ENCODE measurements around the gene KYAT1.
"Not testable (repeated sequence)": the region's sequence is repeated elsewhere in the genome, so short reads cannot be mapped to it uniquely, and the experiment has no call there.

Gene KYAT1

DNA sequence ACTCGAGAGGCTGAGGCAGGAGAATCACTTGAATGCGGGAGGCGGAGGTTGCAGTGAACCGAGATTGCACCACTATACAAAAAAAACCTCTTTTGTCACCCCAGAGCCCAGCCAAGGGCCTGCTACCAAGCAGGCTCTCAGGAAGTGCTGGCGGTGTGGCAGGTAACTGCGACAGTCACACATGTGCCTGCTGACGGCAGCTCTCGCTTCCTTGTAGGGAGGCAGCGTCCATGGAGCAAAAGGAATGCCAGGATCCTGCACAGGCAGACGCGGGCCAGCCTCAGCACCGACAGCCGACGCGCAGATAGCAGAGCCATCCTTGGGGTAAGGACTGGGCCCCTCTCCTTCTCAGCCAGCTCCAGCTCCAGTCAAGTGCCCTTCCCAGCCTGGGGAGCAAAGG, 4.0 kb upstream of the KYAT1 start:
- DNase-seq (ENCODE audit: low read depth, low spot score): no peak

- no peak for DNase-seq (ENCODE audit: low read depth, low spot score)
Observed at GRCh38 chr9:128885376-128885775, 3.6 kb upstream of the KYAT1 start.

DNA sequence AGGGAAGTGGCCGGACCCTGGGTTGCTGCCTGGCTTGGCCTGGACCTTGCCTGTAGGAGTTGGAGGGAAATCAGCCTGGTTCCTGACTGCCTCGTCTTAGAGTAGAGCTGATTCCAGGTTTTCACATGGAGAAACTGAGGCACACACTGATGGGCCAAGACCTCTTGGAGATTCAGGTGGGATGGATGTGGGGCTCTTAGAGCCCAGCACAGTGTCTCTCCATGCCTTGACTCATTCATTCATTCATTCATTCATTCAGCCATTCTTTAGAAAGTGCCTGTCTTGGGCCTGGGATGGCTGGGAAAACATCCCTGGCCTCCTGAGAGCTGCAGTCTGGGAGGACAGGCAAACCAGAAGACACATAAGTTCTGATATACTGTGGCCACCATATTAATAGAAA, 2.4 kb upstream of the KYAT1 start:
- DNase-seq (ENCODE audit: low read depth, low spot score): no peak

DNA sequence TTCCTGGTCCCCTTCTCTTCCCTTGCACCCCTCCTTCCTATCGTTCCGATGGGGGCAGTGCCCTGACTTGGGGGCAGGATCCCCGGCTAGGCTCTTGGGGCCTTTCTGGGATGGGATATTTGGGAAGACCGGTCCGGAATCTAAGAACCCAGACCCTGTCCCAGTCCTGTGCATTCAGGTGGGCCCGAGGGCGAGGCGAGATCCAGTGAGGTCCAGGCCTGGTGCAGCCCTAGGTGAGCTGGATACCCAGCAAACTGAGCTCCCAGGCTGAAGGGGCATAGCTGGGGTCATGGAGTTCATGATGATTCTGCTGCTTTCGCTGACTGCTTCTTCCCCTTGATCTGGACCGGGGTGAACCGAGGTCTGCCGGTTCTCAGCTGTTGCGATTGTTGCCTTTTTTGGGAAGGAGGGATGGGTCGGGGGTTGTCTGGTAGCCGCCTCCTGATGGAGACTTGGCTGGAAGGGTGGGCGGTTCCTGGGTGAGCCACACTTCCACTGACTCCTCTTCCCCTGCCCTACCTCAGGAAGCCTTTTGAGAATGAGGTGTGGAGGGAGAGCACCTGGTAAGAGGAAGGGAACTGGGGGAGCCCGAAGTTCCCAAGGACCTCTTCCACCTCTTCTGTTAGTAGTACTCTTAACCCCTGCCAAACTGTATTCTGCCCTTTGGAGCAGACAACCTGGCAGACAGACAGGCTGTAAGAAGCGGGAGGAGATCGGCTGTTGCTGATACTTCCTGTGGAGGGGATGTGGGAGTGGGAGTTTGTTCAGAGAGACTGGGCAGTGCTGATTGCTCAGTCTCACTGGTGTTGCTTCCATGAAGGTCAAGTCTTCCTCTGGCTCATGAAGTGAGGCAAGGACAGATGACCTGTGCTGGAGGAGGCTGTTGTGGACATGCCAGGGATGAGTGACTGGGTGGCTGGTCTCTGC, 1.2 kb upstream of the KYAT1 start:
- DNase-seq (ENCODE audit: low read depth, low spot score): no peak

DNA sequence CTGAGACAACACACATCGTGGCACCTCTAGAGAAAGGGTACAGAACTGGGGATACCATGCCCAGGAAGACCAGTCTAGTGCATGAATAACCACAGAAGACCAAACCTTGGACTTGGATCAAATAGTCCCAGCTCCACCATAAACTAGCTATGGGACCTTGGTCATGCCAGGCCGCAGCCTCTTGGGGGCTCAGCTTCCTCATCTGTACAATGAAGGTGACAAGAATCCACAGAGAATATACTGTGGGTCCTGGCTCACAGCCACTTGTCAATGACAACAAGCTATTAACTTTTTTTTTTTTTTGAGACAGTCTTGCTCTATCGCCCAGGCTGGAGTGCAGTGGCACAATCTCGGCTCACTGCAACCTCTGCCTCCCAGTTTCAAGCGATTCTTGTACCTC, 3.9 kb downstream of the KYAT1 start:
- no peak for DNase-seq (ENCODE audit: low read depth, low spot score)

DNA sequence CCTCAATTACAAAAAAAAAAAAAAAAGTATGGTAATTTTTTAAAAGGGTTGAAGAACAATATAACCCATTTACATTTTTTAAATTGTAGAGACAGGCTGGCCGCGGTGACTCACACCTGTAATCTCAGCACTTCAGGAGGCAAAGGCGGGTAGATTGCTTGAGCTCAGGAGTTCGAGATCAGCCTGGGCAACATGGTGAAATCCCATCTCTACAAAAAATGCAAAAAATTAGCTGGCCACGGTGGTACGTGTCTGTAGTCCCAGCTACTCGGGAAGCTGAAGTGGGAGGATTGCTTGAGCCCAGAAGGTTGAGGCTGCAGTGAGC, 10.8 kb downstream of the KYAT1 start:
- not testable (repeated sequence) for DNase-seq (ENCODE audit: low read depth, low spot score)

GRCh38 chr9:128870128-128870940, 11.4 kb downstream of the KYAT1 start:
- no peak for DNase-seq (ENCODE audit: low read depth, low spot score)

DNA sequence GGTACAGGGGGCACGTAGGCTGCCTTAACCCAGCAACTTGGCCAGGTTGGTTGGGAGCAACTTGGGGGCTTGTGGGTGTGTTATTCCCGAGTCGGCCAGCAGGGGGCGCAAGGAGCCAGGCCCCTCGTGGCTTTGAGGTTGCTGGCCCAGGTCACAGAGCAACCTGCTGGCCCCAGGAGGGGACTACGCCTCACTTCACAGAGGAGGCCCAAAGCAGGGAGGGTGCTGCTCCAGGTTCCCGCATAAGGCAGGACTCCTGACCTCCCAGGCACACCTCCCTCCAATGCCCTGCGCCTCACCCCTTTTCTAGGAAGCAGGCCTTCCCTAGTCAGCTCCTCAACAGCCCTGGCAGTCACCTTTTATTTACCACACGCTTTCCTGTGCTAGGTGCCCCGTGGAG, 18.1 kb downstream of the KYAT1 start:
- peak; percentile 75 for DNase-seq (ENCODE audit: low read depth, low spot score)

- no peak for DNase-seq (ENCODE audit: low read depth, low spot score)
Observed at GRCh38 chr9:128862401-128862851, 19.3 kb downstream of the KYAT1 start.

DNA sequence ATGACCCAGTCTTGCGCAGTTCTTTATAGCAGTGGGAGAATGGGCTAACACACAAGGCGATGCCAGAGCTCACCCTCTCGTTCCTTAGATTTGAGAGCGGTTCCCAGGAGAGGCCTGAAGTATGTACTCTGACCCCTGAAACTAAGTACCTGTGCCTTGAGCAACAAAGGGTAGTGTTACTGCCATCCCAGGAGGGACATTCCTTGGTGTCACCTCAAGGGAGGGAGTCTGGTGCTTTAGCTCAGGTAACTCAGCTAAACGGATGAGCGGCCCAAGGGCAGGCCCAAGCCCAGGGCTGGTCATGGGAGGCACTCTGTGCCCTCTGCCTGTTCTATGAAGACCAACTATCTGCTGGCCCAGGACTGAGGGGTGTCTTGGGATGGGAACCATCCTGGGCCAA, 20.2 kb downstream of the KYAT1 start:
- no peak for DNase-seq (ENCODE audit: low read depth, low spot score)

DNA sequence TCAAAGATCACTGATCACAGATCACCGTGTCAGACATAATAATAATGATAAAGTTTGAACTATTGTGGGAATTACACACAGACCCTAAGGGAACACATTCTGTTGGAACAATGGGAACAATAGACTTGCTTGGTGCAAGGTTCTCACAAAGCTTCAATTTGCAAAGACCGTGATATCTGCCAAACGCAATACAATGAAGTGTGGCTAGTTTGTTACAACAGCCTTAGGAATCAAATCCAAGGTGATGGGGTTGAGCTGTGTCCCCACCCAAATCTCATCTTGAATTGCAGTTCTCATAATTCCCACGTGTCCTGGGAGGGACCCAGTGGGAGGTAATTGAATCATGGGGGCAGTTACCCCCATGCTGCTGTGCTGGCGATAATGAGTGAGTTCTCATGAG, 20.8 kb downstream of the KYAT1 start:
- no peak for DNase-seq (ENCODE audit: low read depth, low spot score)

DNA sequence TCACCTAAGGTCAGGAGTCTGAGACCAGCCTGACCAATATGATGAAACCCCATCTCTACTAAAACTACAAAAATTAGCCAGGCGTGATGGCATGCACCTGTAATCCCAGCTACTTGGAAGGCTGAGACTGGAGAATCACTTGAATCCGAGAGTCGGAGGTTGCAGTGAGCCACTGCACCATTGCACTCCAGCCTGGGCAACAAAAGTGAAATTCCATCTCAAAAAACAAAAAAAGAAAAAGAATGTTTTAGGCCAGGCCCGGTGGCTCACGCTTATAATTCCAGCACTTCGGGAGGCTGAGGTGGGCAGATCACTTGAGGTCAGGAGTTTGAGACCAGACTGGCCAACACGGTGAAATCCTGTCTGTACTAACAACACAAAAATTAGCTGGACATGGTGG, 23.3 kb downstream of the KYAT1 start:
- DNase-seq (ENCODE audit: low read depth, low spot score): not testable (repeated sequence)

DNA sequence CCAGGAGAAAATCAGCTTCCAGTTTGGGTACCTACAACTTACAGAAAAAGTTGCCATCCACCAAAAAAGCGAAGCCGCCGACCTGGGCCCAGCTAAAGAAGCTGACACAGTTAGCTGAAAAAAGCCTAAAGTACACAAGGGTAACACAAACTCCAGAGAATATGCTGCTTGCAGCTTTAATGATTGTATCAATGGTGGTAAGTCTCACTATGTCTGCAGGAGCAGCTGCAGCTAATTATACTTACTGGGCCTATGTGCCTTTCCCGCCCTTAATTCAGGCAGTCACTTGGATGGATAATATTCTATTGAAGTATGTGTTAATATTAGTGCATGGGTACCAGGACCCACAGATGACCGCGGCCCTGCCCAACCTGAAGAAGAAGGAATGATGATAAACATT, 27.3 kb downstream of the KYAT1 start:
- DNase-seq (ENCODE audit: low read depth, low spot score): not testable (repeated sequence)

DNA sequence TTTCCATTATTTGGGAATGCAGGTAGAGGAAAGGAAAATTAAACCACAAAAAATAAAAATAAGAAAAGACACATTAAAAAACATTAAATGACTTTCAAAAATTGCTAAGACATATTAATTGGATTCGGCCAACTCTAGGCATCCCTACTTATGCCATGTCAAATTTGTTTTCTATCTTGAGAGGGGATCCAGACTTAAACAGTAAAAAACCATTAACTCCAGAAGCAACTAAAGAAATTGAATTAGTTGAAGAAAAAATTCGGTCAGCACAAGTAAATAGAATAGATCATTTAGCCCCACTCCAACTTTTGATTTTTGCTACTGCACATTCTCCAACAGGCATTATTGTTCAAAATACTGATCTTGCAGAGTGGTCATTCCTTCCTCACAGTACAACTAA, 29.1 kb downstream of the KYAT1 start:
- DNase-seq (ENCODE audit: low read depth, low spot score): not testable (repeated sequence)

DNA sequence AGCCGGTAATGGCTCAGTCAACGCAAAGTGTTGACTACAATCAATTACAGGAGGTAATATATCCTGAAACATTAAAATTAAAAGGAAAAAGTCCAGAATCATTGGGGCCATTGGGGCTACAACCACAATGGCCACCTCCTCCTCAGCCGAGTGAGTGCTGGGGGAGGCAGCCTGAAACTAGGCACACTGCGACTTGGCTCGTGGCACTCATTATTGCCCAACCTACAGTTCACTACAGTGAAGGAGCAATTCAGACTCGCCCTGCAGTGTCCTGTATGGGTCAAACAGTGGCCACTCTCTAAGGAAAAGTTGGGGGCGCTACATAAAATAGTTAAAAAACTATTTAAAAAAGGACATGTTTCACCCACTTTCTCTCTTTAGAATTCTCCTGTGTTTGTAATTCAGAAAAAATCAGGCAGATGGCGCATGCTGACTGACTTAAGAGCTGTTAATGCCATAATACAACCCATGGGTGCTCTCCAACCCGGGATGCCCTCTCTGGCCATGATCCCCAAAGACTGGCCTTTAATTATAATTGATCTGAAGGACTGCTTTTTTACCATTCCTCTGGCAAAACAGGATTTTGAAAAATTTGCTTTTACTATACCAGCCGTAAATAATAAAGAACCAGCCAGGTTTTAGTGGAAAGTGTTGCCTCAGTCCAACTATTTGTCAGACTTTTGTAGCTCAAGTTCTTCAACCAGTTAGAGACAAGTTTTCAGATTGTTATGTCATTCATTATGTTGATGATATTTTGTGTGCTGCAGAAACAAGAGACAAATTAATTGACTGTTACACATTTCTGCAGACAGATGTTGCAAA, 29.8 kb downstream of the KYAT1 start:
- DNase-seq (ENCODE audit: low read depth, low spot score): not testable (repeated sequence)

DNA sequence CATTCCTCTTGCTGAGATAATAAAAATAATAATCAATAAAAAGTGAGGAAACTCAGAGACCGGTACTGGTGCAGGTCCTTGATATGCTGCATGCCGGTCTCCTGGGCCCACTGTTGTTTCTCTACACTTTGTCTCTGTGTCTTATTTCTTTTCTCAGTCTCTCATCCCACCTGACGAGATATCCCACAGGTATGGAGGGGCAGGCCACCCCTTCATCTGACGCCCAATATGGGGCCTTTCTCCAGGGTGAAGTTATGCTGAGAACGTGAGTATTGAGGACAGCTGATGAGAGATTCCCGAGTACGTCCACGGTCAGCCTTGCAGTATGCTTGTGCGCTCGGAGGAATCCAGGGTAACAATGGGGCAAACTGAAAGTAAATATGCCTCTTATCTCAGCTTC, 30.7 kb downstream of the KYAT1 start:
- DNase-seq (ENCODE audit: low read depth, low spot score): not testable (repeated sequence)

DNA sequence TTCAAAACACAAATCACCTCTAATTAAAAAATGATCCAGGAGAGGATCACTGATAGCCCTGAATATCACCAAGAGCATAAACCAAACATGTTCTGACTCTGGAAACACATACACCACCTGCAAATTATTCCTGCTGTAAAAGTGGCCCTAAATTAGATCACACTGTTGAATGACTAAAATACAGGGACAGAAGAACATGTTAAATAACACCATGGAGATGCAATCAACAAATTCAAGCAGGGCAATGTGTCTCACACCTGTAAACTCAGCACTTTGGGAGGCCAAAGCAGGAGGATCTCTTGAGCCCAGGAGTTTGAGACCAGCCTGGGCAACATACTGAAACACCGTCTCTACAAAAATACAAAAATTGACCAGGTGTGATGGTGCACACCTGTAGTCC, 33.9 kb downstream of the KYAT1 start:
- no peak for DNase-seq (ENCODE audit: low read depth, low spot score)

DNA sequence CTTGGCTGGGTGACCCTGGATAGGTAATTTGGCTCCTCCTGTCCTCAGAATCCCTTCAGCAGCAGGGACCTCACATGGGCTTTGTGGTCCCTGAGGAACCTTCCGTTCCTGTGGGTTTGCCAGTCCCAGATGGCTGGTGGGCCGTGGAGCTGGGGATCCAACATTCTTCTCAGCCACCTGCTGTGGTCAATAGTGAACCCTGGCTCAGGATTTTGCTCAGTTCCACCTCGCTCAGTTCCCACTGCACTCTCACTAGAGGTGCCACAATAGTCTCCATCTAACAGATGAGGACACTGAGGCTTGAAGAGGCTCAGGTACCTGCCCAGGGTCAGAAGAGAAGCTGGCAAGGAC, 35.1 kb downstream of the KYAT1 start:
- no peak for DNase-seq (ENCODE audit: low read depth, low spot score)

- no peak for DNase-seq (ENCODE audit: low read depth, low spot score)
Observed at GRCh38 chr9:128845186-128845931, 36.4 kb downstream of the KYAT1 start.

- DNase-seq (ENCODE audit: low read depth, low spot score): not testable (repeated sequence)
Observed at GRCh38 chr9:128843171-128843570, 38.6 kb downstream of the KYAT1 start.
